GM12873 (cell line): ENCODE measurements around the gene LSP1.

Experiments used
- TF ChIP-seq, protein P1 (sequence below): IDR thresholded peaks from 2 replicates; pipeline ENCODE4 v1.5.1; 2012; ENCODE audit warnings: low read depth, mild to moderate bottlenecking, moderate library complexity, low read length, control low read depth; ENCODE audit not compliant: insufficient read depth; ENCODE audit errors: missing control alignments

Gene LSP1

DNA sequence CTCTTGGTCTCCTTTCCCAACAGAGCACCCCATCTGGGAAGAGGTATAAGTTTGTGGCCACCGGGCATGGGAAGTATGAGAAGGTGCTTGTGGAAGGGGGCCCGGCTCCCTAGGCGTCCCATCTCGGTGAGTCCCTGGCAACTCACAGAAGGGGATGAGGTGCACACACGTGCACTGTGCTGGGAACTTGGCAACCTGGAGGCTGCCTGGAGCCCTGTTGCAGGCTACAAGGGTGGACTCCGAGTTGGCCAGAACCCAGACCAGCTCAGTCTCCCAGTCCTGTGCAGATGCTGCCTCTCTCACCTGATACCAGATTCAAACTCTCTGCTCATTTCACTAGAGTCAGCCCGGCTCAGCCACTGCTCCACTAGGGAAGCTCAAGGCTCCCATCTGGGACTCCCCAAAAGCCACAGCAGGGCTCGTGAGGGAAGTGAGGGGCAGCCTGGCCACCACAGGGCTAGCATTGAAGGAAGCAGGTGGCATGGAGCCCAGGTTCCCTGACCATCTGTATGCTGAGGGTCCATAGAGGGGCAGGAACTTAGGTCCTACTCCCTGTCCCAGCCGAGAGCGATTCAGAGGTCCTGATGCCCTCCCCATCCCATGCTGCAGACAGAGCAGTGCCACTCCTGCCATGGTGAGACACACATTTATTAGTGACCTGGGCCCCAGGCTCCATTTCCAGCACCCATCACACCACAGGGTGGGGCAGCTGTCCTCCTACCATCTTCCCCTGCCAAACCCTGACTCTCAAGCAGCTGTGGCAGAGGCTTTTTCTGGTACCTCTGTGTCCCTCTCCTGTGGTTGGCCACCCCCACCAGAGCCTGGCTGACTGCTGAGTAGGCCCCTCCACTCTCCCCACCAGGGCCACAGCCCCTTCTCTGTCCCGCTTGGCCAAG is 34.8 kb downstream of the LSP1 start:
- TF ChIP-seq, protein P1, sequence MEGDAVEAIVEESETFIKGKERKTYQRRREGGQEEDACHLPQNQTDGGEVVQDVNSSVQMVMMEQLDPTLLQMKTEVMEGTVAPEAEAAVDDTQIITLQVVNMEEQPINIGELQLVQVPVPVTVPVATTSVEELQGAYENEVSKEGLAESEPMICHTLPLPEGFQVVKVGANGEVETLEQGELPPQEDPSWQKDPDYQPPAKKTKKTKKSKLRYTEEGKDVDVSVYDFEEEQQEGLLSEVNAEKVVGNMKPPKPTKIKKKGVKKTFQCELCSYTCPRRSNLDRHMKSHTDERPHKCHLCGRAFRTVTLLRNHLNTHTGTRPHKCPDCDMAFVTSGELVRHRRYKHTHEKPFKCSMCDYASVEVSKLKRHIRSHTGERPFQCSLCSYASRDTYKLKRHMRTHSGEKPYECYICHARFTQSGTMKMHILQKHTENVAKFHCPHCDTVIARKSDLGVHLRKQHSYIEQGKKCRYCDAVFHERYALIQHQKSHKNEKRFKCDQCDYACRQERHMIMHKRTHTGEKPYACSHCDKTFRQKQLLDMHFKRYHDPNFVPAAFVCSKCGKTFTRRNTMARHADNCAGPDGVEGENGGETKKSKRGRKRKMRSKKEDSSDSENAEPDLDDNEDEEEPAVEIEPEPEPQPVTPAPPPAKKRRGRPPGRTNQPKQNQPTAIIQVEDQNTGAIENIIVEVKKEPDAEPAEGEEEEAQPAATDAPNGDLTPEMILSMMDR = no peak

DNA sequence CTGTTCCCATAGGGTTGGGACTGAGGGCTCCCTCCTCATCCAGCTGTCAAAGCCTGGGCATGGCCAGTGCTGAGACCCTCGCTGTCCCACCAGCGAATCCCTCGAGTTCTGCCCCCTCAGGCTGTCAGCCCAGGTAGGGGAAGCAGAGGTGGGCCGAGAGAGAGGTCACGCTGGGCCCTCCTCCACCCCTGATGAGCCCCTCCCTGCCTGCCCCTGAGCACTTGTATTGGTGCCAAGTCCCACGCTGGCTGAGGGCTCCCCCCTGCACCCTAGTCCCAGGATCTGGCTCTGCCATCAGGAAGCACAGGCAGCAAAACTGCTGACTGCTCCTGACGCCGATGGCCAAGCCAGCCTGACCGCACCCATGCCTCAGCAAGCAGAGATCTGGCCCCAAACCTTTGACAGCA is 35.5 kb downstream of the LSP1 start:
- TF ChIP-seq, protein P1 = no peak

- TF ChIP-seq, protein P1 = no peak
These were observed 35.9 kb downstream of the LSP1 start for GRCh38 chr11:1888811-1889210.

- TF ChIP-seq, protein P1 = no peak
These were observed 36.5 kb downstream of the LSP1 start for GRCh38 chr11:1889224-1889930.

GRCh38 chr11:1889941-1890855 is 37.3 kb downstream of the LSP1 start:
- TF ChIP-seq, protein P1 = no peak

- TF ChIP-seq, protein P1 = no peak
These were observed 38.3 kb downstream of the LSP1 start for GRCh38 chr11:1890856-1891830.
